ENCODE measurements around the gene MAPK7.

The MAPK7 gene

DNA sequence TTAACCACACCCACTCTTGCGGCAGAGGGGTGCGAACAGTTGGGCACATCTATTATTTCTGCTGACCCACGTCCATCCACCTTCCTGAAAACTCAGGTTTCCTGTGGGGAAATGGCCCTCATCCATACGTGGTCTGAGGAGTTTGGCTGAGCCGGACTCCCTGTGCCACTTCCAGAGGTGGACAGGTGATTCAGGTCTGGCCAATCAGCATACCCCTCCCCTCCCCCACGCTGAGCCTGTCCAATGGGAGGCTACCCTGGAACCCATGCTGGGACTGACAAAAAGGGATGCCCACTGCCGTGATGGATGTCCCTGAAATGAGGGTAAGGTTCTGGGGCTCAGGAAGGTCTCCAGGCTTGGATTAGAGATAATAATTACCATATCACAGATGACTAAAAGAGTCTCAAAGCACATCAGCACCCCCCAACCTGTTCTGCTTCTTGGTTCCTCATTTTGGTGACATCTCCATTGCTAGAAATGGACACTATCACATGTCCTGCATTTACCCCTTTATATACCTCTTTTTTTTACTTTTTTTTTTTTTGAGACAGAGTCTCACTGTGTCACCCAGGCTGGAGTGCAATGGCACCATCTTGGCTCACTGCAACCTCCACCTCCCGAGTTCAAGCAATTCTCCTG lies 5.3 kb upstream of the MAPK7 start:
- no peaks in the 10 kb centered on the region for H3K36me3 ChIP-seq
- peaks cover 0 to 29% (median 11%) of the 10 kb centered on the region in 4 donors for H3K4me1 ChIP-seq
- no peak overlapping the region for H3K27ac ChIP-seq
- no peaks in the 10 kb centered on the region for H3K9me3 ChIP-seq
- H3K4me3 ChIP-seq: no peak overlapping the region
- H3K27me3 ChIP-seq: no peaks in the 10 kb centered on the region
- DNase-seq: no peak
- intact Hi-C loops (cut with DNase I; ENCODE audit: low total_unique reads): no loop called here
- TF ChIP-seq, protein P1, sequence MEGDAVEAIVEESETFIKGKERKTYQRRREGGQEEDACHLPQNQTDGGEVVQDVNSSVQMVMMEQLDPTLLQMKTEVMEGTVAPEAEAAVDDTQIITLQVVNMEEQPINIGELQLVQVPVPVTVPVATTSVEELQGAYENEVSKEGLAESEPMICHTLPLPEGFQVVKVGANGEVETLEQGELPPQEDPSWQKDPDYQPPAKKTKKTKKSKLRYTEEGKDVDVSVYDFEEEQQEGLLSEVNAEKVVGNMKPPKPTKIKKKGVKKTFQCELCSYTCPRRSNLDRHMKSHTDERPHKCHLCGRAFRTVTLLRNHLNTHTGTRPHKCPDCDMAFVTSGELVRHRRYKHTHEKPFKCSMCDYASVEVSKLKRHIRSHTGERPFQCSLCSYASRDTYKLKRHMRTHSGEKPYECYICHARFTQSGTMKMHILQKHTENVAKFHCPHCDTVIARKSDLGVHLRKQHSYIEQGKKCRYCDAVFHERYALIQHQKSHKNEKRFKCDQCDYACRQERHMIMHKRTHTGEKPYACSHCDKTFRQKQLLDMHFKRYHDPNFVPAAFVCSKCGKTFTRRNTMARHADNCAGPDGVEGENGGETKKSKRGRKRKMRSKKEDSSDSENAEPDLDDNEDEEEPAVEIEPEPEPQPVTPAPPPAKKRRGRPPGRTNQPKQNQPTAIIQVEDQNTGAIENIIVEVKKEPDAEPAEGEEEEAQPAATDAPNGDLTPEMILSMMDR (IDR thresholded peaks at IDR 0.05): no peak

GRCh38 chr17:19374136-19374535 lies 4.2 kb upstream of the MAPK7 start:
- peaks cover 0 to 22% (median 11%) of the 10 kb centered on the region in 4 donors for H3K4me1 ChIP-seq
- H3K9me3 ChIP-seq: no peaks in the 10 kb centered on the region
- H3K36me3 ChIP-seq: no peaks in the 10 kb centered on the region
- H3K27me3 ChIP-seq: no peaks in the 10 kb centered on the region
- intact Hi-C loops (cut with DNase I; ENCODE audit: low total_unique reads): no loop called here
- TF ChIP-seq, protein P1 (IDR thresholded peaks at IDR 0.05): no peak
- DNase-seq: no peak
- H3K4me3 ChIP-seq: no peak overlapping the region
- H3K27ac ChIP-seq: no peak overlapping the region

GRCh38 chr17:19375732-19376131 lies 2.6 kb upstream of the MAPK7 start:
- intact Hi-C loops (cut with DNase I; ENCODE audit: low total_unique reads): loop anchor here (5.0 kb wide), 1 partner anchor 132 kb away; no protein-coding TSS in a partner anchor
- no peak overlapping the region for H3K27ac ChIP-seq
- no peaks in the 10 kb centered on the region for H3K9me3 ChIP-seq
- DNase-seq: no peak
- H3K4me3 ChIP-seq: no peak overlapping the region
- H3K4me1 ChIP-seq: peaks cover 0 to 24% (median 17%) of the 10 kb centered on the region in 4 donors
- peaks cover 9 to 13% (median 11%) of the 10 kb centered on the region in 3 donors for H3K36me3 ChIP-seq
- H3K27me3 ChIP-seq: no peaks in the 10 kb centered on the region
- TF ChIP-seq, protein P1 (IDR thresholded peaks at IDR 0.05): no peak

- Histone ChIP-seq H3K4me1 (peaks cover 0 to 32% (median 19%) of the 10 kb centered on the region in 4 donors), H3K4me3 (peak overlapping the region; percentile 66 to 77), H3K9me3 (no peaks in the 10 kb centered on the region), H3K27ac (peak overlapping the region; percentile 90 to 98), H3K27me3 (no peaks in the 10 kb centered on the region), H3K36me3 (peaks cover 20 to 24% (median 22%) of the 10 kb centered on the region in 3 donors)
- peak in 1 of 2 donors; percentile 43 for DNase-seq
- intact Hi-C loops (cut with DNase I; ENCODE audit: low total_unique reads): loop anchor here (5.0 kb wide), 1 partner anchor 130 kb away; no protein-coding TSS in a partner anchor
- TF ChIP-seq, protein P1 (IDR thresholded peaks at IDR 0.05): no peak
These were observed 1.5 kb upstream of the MAPK7 start for GRCh38 chr17:19376811-19377210.

DNA sequence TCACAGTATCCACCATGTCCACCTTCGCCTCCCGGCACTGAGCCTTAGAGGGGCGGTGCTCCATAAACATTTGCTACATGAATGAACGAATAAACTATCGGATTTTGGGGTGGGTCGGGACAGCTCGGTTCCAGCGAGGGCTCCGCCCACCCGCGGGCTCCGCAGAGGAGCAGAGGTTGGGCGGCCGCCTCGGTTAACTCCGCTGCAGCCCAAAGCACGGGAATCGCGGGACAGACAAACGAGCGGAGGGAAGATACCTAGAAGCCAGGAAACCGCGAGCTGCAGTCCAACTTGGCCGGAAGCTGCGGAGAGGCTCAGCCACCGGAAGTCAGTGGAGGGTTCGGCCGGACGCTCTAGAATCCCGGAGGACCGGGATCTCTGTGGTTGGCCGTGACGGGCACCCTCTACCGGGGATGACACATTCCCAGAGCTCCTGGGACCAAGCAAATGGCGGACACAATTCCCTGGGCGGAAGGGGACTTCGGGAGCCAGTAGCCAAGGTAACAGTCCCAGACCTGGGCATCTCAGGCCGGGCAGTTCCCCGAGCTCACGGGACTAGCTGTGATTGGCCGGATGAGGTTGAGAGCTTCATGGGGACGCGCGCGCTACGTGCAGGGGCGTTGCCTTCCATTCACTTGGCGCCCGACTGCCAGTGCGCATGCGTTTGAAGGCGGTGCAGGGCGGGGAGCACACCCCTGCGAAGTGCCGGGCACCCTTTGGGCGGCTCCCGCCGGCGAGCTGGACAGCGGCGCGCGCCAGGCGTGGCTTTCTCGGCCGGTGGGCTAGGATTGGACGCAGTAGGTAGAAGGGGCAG lies 489 bp upstream of the MAPK7 start:
- Histone ChIP-seq H3K4me1 (peaks cover 0 to 42% (median 29%) of the 10 kb centered on the region in 4 donors), H3K9me3 (no peaks in the 10 kb centered on the region)
- intact Hi-C loops (cut with DNase I; ENCODE audit: low total_unique reads): loop anchor here (5.0 kb wide), 1 partner anchor 129 kb away; no protein-coding TSS in a partner anchor

More for the DNA sequence above, 489 bp upstream of the MAPK7 start:
- H3K4me3 ChIP-seq: peak overlapping the region; percentile 66 to 77
- TF ChIP-seq, protein P1 (IDR thresholded peaks at IDR 0.05): no peak
- H3K27ac ChIP-seq: peak overlapping the region; percentile 90 to 98
- H3K27me3 ChIP-seq: no peaks in the 10 kb centered on the region
- peak; percentile 98 to 100 for DNase-seq
- H3K36me3 ChIP-seq: peaks cover 30 to 34% (median 32%) of the 10 kb centered on the region in 3 donors

Data from tibial artery (tissue), 4 donors.